ENCODE measurements around the gene HERC2. TPM values are rescaled to one million over a fixed set of nuclear protein-coding genes. Genes with fewer than 3 reads are reported as not detected.

HERC2 gene
- polyA plus RNA-seq, 1 of the 3 experiments (the other 2 are of a cell fraction) = 22.3 TPM

GRCh38 chr15:28273873-28274610 lies 47.9 kb downstream of the HERC2 start (continued):
- TF ChIP-seq RAD21 (IDR thresholded peaks at IDR 0.05; ENCODE audit: low read length) (no peak), GATA2 (CRISPR knock-in tag; IDR thresholded peaks at IDR 0.05) (no peak), MEF2A (IDR thresholded peaks at IDR 0.05; ENCODE audit: borderline replicate concordance, low read depth) (no peak), ELF1 (IDR thresholded peaks at IDR 0.05) (no peak)

GRCh38 chr15:28273468-28273867 lies 48.5 kb downstream of the HERC2 start:
- Histone ChIP-seq H4K20me1 (ENCODE audit: insufficient read depth) (no peaks in the 10 kb centered on the region), H3K4me2 (no peak overlapping the region), H3K4me3 (ENCODE audit: low read depth in 2 of 2, low read length in 1 of 2) (no peak overlapping the region), H3K36me3 (replicated peaks in 1 of 2; ENCODE audit: control insufficient read depth in 1 of 2, insufficient read depth in 2 of 2, low read length in 1 of 2) (peaks cover 34 to 37% of the 10 kb centered on the region in 2 experiments), H3K9me3 (no peaks in the 10 kb centered on the region), H3K27ac (ENCODE audit: low read depth in 2 of 2, low read length in 1 of 2) (no peak overlapping the region), H3K79me2 (ENCODE audit: insufficient read depth) (no peaks in the 10 kb centered on the region), H3F3A (replicated peaks; ENCODE audit: insufficient read depth) (no peaks in the 10 kb centered on the region), H3K9me2 (no peaks in the 10 kb centered on the region), H3K4me1 (ENCODE audit: control insufficient read depth in 1 of 2, insufficient read depth in 2 of 2, low read depth in 1 of 2, low read length in 1 of 2) (no peaks in the 10 kb centered on the region), H3K9ac (no peak overlapping the region), H3K27me3 (ENCODE audit: insufficient read depth) (no peaks in the 10 kb centered on the region), H2AFZ (ENCODE audit: low read depth) (no peak overlapping the region)
- WGBS (ENCODE audit: low lambda C conversion rate) = 85% methylated on average over 5 of the region's 5 CpGs
- ChIA-PET CTCF (interaction anchor here (0.8 kb wide), 2 partner anchors 82 to 169 kb away, joined by 3 read pairs; no protein-coding TSS in a partner anchor), POLR2A (no interaction called here)
- no peak for TF ChIP-seq CHD2 (IDR thresholded peaks at IDR 0.05; ENCODE audit: low read length, partially characterized antibody)
- no peak for TF ChIP-seq TCF12 (IDR thresholded peaks at IDR 0.05)
- no peak for TF ChIP-seq YY1 (IDR thresholded peaks at IDR 0.05; ENCODE audit: low read depth)
- TF ChIP-seq RXRA (IDR thresholded peaks at IDR 0.05; ENCODE audit: borderline replicate concordance, low read depth) = no peak
- TF ChIP-seq, protein P1, sequence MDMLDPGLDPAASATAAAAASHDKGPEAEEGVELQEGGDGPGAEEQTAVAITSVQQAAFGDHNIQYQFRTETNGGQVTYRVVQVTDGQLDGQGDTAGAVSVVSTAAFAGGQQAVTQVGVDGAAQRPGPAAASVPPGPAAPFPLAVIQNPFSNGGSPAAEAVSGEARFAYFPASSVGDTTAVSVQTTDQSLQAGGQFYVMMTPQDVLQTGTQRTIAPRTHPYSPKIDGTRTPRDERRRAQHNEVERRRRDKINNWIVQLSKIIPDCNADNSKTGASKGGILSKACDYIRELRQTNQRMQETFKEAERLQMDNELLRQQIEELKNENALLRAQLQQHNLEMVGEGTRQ (IDR thresholded peaks at IDR 0.05; ENCODE audit: borderline replicate concordance, low read depth, low read length) = no peak
- TF ChIP-seq, protein P2, sequence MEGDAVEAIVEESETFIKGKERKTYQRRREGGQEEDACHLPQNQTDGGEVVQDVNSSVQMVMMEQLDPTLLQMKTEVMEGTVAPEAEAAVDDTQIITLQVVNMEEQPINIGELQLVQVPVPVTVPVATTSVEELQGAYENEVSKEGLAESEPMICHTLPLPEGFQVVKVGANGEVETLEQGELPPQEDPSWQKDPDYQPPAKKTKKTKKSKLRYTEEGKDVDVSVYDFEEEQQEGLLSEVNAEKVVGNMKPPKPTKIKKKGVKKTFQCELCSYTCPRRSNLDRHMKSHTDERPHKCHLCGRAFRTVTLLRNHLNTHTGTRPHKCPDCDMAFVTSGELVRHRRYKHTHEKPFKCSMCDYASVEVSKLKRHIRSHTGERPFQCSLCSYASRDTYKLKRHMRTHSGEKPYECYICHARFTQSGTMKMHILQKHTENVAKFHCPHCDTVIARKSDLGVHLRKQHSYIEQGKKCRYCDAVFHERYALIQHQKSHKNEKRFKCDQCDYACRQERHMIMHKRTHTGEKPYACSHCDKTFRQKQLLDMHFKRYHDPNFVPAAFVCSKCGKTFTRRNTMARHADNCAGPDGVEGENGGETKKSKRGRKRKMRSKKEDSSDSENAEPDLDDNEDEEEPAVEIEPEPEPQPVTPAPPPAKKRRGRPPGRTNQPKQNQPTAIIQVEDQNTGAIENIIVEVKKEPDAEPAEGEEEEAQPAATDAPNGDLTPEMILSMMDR (IDR thresholded peaks at IDR 0.05) = no peak
- no peak for TF ChIP-seq FOXJ3 (CRISPR knock-in tag; IDR thresholded peaks at IDR 0.05)
- TF ChIP-seq, protein P3, sequence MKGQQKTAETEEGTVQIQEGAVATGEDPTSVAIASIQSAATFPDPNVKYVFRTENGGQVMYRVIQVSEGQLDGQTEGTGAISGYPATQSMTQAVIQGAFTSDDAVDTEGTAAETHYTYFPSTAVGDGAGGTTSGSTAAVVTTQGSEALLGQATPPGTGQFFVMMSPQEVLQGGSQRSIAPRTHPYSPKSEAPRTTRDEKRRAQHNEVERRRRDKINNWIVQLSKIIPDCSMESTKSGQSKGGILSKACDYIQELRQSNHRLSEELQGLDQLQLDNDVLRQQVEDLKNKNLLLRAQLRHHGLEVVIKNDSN (IDR thresholded peaks at IDR 0.05; ENCODE audit: borderline replicate concordance, low read depth) = no peak
- TF ChIP-seq, protein P4, sequence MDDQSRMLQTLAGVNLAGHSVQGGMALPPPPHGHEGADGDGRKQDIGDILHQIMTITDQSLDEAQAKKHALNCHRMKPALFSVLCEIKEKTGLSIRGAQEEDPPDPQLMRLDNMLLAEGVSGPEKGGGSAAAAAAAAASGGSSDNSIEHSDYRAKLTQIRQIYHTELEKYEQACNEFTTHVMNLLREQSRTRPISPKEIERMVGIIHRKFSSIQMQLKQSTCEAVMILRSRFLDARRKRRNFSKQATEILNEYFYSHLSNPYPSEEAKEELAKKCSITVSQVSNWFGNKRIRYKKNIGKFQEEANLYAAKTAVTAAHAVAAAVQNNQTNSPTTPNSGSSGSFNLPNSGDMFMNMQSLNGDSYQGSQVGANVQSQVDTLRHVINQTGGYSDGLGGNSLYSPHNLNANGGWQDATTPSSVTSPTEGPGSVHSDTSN (IDR thresholded peaks at IDR 0.05) = no peak
- DNase-seq = no peak

Data from SK-N-SH (cell line).